Right lobe of liver (tissue), 4 donors: Measurements from ENCODE around the gene KRT76.

Source experiments
- CTCF ChIP-seq, 4 donors: fragments of 200-600 bp in 3 of 4; fragments of 450-650 bp in 1 of 4; IDR thresholded peaks; one replicate each; pipeline versions ENCODE4 v1.5.1 to v1.8.0; 2016 to 2022; ENCODE audit warnings: antibody characterized with exemption in 4 of 4, mild to moderate bottlenecking in 2 of 4
- POLR2A ChIP-seq: fragments of 450-650 bp; IDR thresholded peaks from one replicate; pipeline ENCODE4 v1.6.1; 2017; ENCODE audit warnings: antibody characterized with exemption, mild to moderate bottlenecking
- donor health status: DM: no; HTN: no; CAD: no.
- donor health status: DM: no; HTN: no; CAD: no.
- donor health status: DM: no; HTN: yes; CAD: no.

- TF ChIP-seq POLR2A (no peak), CTCF (IDR thresholded peaks at IDR 0.05) (no peak)
Measured at GRCh38 chr12:52749827-52750226, 27.3 kb downstream of the KRT76 start.
